Mesenchymal stem cell (in vitro differentiated cells and primary cell): ENCODE data around the gene FARS2.

Experiments used
- DNase-seq: peaks from one replicate; pipeline ENCODE4 v3.0.0-alpha.2; 2013
- H2AFZ ChIP-seq: one replicate; pipeline ENCODE4 v1.6.1; 2013; ENCODE audit warnings: low read depth, mild to moderate bottlenecking, control low read depth, inconsistent platforms, low read length, moderate library complexity
- H2AK5ac ChIP-seq: 2 replicates; pipeline ENCODE4 v1.6.1; 2013; ENCODE audit warnings: low read length, moderate library complexity, mild to moderate bottlenecking, inconsistent platforms; ENCODE audit not compliant: severe bottlenecking
- H2BK120ac ChIP-seq: one replicate; pipeline ENCODE4 v1.6.1; 2013; ENCODE audit warnings: low read depth, mild to moderate bottlenecking, inconsistent platforms, low read length, moderate library complexity
- H2BK12ac ChIP-seq, 2 experiments: one replicate each; pipeline ENCODE4 v1.6.1; 2013; ENCODE audit warnings: inconsistent platforms in 2 of 2, low read length in 2 of 2, mild to moderate bottlenecking in 2 of 2, moderate library complexity in 2 of 2, control low read depth in 1 of 2
- H2BK15ac ChIP-seq: one replicate; pipeline ENCODE4 v1.6.1; 2013; ENCODE audit warnings: mild to moderate bottlenecking, low read depth, inconsistent platforms; ENCODE audit not compliant: poor library complexity, severe bottlenecking
- H2BK5ac ChIP-seq: 2 replicates; pipeline ENCODE4 v1.6.1; 2013; ENCODE audit warnings: low read depth, mild to moderate bottlenecking, low read length, control low read depth, inconsistent platforms; ENCODE audit not compliant: poor library complexity, severe bottlenecking
- H3K14ac ChIP-seq, 2 experiments: one replicate each; pipeline ENCODE4 v1.6.1; 2013; ENCODE audit warnings: inconsistent platforms in 2 of 2, low read length in 2 of 2, control low read depth in 1 of 2, mild to moderate bottlenecking in 1 of 2, moderate library complexity in 1 of 2
- H3K18ac ChIP-seq, 2 experiments: one replicate each; pipeline ENCODE4 v1.6.1; 2013; ENCODE audit warnings: inconsistent platforms in 2 of 2, low read length in 2 of 2, control low read depth in 1 of 2, low read depth in 1 of 2, mild to moderate bottlenecking in 1 of 2
- H3K23ac ChIP-seq, 2 experiments: one replicate each; pipeline ENCODE4 v1.6.1; 2013; ENCODE audit warnings: inconsistent platforms in 2 of 2, low read length in 2 of 2, mild to moderate bottlenecking in 2 of 2, moderate library complexity in 2 of 2, control low read depth in 1 of 2
- H3K27ac ChIP-seq: 2 replicates; pipeline ENCODE4 v1.5.1; 2013; ENCODE audit warnings: mild to moderate bottlenecking, moderate library complexity, low read length, control low read depth, inconsistent platforms; ENCODE audit not compliant: poor library complexity, severe bottlenecking
- H3K27me3 ChIP-seq, 2 experiments: 2 replicates each; pipeline versions ENCODE4 v1.6.1 to v1.7.0; 2013; ENCODE audit warnings: low read length in 2 of 2, mild to moderate bottlenecking in 2 of 2, moderate library complexity in 2 of 2, control low read depth in 1 of 2, inconsistent platforms in 1 of 2; ENCODE audit not compliant: control insufficient read depth in 1 of 2, insufficient read depth in 1 of 2
- H3K36me3 ChIP-seq, 2 experiments: 2 replicates each; pipeline versions ENCODE4 v1.6.1 to v1.7.0; 2013; ENCODE audit warnings: low read length in 2 of 2, control low read depth in 1 of 2, inconsistent platforms in 1 of 2, low read depth in 1 of 2, mild to moderate bottlenecking in 1 of 2; ENCODE audit not compliant: insufficient read depth in 2 of 2, control insufficient read depth in 1 of 2
- H3K4ac ChIP-seq, 2 experiments: one replicate each; pipeline ENCODE4 v1.6.1; 2013; ENCODE audit warnings: inconsistent platforms in 2 of 2, low read length in 2 of 2, mild to moderate bottlenecking in 2 of 2, moderate library complexity in 2 of 2, control low read depth in 1 of 2, low read depth in 1 of 2
- H3K4me1 ChIP-seq: 2 replicates; pipeline ENCODE4 v1.6.1; 2013; ENCODE audit warnings: low read depth, low read length, control low read depth; ENCODE audit not compliant: control insufficient read depth, insufficient read depth
- H3K4me2 ChIP-seq: 2 replicates; pipeline ENCODE4 v1.6.1; 2013; ENCODE audit warnings: low read length, mild to moderate bottlenecking, inconsistent platforms; ENCODE audit not compliant: poor library complexity, severe bottlenecking
- H3K4me3 ChIP-seq, 2 experiments: 2 replicates each; pipeline versions ENCODE4 v1.5.1 to v1.7.0; 2013; ENCODE audit warnings: low read length in 2 of 2, mild to moderate bottlenecking in 2 of 2, control low read depth in 1 of 2, low read depth in 1 of 2; ENCODE audit not compliant: insufficient read depth in 1 of 2
- H3K79me1 ChIP-seq: replicated peaks from 2 replicates; pipeline ENCODE4 v1.6.1; 2013; ENCODE audit warnings: mild to moderate bottlenecking, control low read depth, low read length, inconsistent platforms; ENCODE audit not compliant: poor library complexity, severe bottlenecking
- H3K9ac ChIP-seq: 2 replicates; pipeline ENCODE4 v1.7.0; 2013; ENCODE audit warnings: mild to moderate bottlenecking, low read length, moderate library complexity
- H3K9me3 ChIP-seq: 2 replicates; pipeline ENCODE4 v1.7.0; 2013; ENCODE audit warnings: mild to moderate bottlenecking, low read length; ENCODE audit not compliant: control insufficient read depth
- H4K8ac ChIP-seq: one replicate; pipeline ENCODE4 v1.6.1; 2013; ENCODE audit warnings: inconsistent platforms, mild to moderate bottlenecking, low read length, moderate library complexity
- H4K91ac ChIP-seq: one replicate; pipeline ENCODE4 v1.6.1; 2013; ENCODE audit warnings: mild to moderate bottlenecking, low read length, inconsistent platforms
- WGBS: methylation state at CpG from one replicate; pipeline ENCODE4 v1.1.7; 2013; ENCODE audit warnings: mixed read lengths; 5-methylcytosine and 5-hydroxymethylcytosine counted together

FARS2 gene

GRCh38 chr6:5525209-5525608 lies 263.9 kb downstream of the FARS2 start:
- peak; percentile 62 for DNase-seq
- Histone ChIP-seq H3K23ac (no peak overlapping the region), H2BK120ac (no peak overlapping the region), H2BK12ac (no peak overlapping the region), H3K27me3 (no peaks in the 10 kb centered on the region), H3K4ac (no peak overlapping the region), H4K8ac (no peak overlapping the region), H3K79me1 (peaks cover 6% of the 10 kb centered on the region), H2AFZ (no peak overlapping the region), H2BK5ac (no peak overlapping the region), H2BK15ac (no peak overlapping the region), H3K36me3 (no peaks in the 10 kb centered on the region), H3K4me1 (no peaks in the 10 kb centered on the region), H4K91ac (no peak overlapping the region), H3K4me2 (no peak overlapping the region), H3K9ac (peak overlapping the region; percentile 68), H3K27ac (no peak overlapping the region), H3K18ac (no peak overlapping the region), H2AK5ac (no peak overlapping the region), H3K4me3 (peak overlapping the region in 1 of 2 experiments; percentile 16), H3K9me3 (no peaks in the 10 kb centered on the region), H3K14ac (no peak overlapping the region)
- WGBS: 81% methylated on average over 4 of the region's 4 CpGs

GRCh38 chr6:5529015-5529414 lies 267.7 kb downstream of the FARS2 start:
- H4K8ac ChIP-seq: no peak overlapping the region
- H3K4ac ChIP-seq: no peak overlapping the region
- H3K4me1 ChIP-seq: no peaks in the 10 kb centered on the region
- H2AFZ ChIP-seq: no peak overlapping the region
- no peak overlapping the region for H3K14ac ChIP-seq
- no peak overlapping the region for H3K27ac ChIP-seq
- WGBS: 97% methylated on average over 6 of the region's 6 CpGs
- H2BK120ac ChIP-seq: no peak overlapping the region
- H3K27me3 ChIP-seq: no peaks in the 10 kb centered on the region
- H3K9me3 ChIP-seq: no peaks in the 10 kb centered on the region
- no peak overlapping the region for H3K18ac ChIP-seq
- H2BK15ac ChIP-seq: no peak overlapping the region
- no peak overlapping the region for H3K4me2 ChIP-seq
- no peak overlapping the region for H3K4me3 ChIP-seq
- H3K36me3 ChIP-seq: no peaks in the 10 kb centered on the region
- no peak overlapping the region for H4K91ac ChIP-seq
- no peak overlapping the region for H2AK5ac ChIP-seq
- DNase-seq: no peak
- no peak overlapping the region for H2BK12ac ChIP-seq
- H3K23ac ChIP-seq: no peak overlapping the region
- H3K79me1 ChIP-seq: no peaks in the 10 kb centered on the region
- no peak overlapping the region for H3K9ac ChIP-seq
- no peak overlapping the region for H2BK5ac ChIP-seq

GRCh38 chr6:5529733-5530132 lies 268.4 kb downstream of the FARS2 start:
- Histone ChIP-seq H2BK15ac (no peak overlapping the region), H3K4me1 (no peaks in the 10 kb centered on the region), H3K4me3 (no peak overlapping the region), H3K27me3 (no peaks in the 10 kb centered on the region), H3K36me3 (no peaks in the 10 kb centered on the region), H2AFZ (no peak overlapping the region), H2BK120ac (no peak overlapping the region), H3K18ac (no peak overlapping the region), H3K4ac (no peak overlapping the region), H3K23ac (no peak overlapping the region), H2BK5ac (no peak overlapping the region), H3K4me2 (no peak overlapping the region), H4K8ac (no peak overlapping the region), H4K91ac (no peak overlapping the region), H3K14ac (no peak overlapping the region), H3K9ac (no peak overlapping the region), H3K27ac (no peak overlapping the region), H2BK12ac (no peak overlapping the region), H3K79me1 (no peaks in the 10 kb centered on the region), H3K9me3 (no peaks in the 10 kb centered on the region), H2AK5ac (no peak overlapping the region)
- DNase-seq: no peak
- WGBS: 0% methylated on average over 1 of the region's 1 CpG

- no peak overlapping the region for H3K27ac ChIP-seq
- H2BK120ac ChIP-seq: no peak overlapping the region
- no peak for DNase-seq
- H4K8ac ChIP-seq: no peak overlapping the region
- no peaks in the 10 kb centered on the region for H3K27me3 ChIP-seq
- no peak overlapping the region for H2BK12ac ChIP-seq
- H3K14ac ChIP-seq: peak overlapping the region in 1 of 2 experiments; percentile 72
- WGBS: 100% methylated on average over 3 of the region's 4 CpGs
- no peak overlapping the region for H3K9ac ChIP-seq
- H3K4me1 ChIP-seq: no peaks in the 10 kb centered on the region
- H2BK15ac ChIP-seq: no peak overlapping the region
- no peak overlapping the region for H2AFZ ChIP-seq
- no peak overlapping the region for H3K4me3 ChIP-seq
- H2AK5ac ChIP-seq: no peak overlapping the region
- no peak overlapping the region for H3K4me2 ChIP-seq
- no peak overlapping the region for H3K23ac ChIP-seq
- H3K36me3 ChIP-seq: no peaks in the 10 kb centered on the region
- no peak overlapping the region for H3K18ac ChIP-seq
- no peaks in the 10 kb centered on the region for H3K9me3 ChIP-seq
- H2BK5ac ChIP-seq: no peak overlapping the region
- no peak overlapping the region for H4K91ac ChIP-seq
- no peak overlapping the region for H3K4ac ChIP-seq
- H3K79me1 ChIP-seq: no peaks in the 10 kb centered on the region
Measured at GRCh38 chr6:5531161-5531560, 269.8 kb downstream of the FARS2 start.
